Stimulated activated CD8-positive, alpha-beta memory T cell treated with anti-CD3 and anti-CD28 coated beads, Interleukin-7, amount 100 ng/mL, for 1 hour (primary cell): Measurements from ENCODE around the gene LEKR1.

Experiments
- DNase-seq, 2 donors: peaks; one replicate each; pipeline ENCODE4 v3.0.0-alpha.2; 2020; ENCODE audit warnings: low read depth in 2 of 2

LEKR1 gene

DNA sequence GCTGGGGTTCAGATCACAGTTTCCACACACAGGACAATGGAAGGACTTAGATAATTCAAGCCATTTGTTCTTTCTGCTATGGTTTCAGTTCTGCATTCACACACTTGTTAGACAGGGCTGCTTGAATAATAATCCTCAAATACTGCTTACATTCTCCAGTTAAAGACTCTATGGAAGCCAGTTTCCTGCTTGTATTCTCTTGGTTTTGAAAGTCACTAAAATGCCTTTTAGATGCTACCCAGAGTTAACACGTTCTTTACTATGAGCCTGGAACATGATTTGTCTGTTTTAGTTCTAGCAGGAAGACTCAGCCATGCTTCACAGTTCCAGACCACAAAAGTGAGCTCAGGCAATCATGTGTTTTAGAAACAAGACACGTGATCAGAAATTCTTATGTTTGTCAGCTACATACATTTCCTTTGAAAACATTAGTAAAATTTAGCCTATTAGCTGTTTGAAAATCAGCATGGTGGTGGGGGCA is 152.4 kb downstream of the LEKR1 start:
- no peak for DNase-seq

DNA sequence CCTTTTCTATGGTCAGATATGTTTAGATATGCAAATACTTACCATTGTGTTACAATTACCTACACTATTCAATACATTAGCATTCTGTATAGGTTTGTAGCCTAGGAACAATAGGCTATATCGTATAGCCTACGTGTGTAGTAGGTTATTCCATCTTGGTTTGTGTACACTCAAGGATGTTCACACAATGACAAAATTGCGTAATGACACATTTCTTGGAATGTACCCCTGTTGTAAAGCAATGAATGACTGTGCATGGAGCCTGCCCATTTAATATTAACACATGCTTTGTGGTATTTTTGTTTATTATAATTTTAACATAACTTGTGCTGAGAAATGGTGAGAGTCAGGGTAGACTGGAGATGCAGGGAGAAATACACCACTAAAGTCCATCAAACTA is 154.9 kb downstream of the LEKR1 start:
- no peak for DNase-seq

DNA sequence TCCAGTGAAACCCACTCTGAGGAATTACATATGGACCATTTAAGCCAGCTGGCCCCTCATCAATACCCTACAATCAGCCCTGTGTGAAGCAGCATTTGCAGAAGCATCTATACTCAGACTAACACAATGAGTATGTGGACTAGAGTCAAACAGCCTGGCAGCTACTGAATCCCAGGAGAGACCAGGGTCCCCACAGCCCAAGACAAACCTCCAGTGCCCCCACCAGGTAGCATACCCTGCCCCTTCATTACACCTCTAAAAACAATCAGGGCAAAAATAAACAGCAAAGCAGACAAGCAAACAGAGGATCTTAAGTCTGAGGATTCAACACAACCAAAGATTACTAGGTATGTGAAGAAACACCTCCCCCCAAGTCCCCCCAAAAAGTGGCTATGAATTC is 157.4 kb downstream of the LEKR1 start:
- no peak for DNase-seq

DNA sequence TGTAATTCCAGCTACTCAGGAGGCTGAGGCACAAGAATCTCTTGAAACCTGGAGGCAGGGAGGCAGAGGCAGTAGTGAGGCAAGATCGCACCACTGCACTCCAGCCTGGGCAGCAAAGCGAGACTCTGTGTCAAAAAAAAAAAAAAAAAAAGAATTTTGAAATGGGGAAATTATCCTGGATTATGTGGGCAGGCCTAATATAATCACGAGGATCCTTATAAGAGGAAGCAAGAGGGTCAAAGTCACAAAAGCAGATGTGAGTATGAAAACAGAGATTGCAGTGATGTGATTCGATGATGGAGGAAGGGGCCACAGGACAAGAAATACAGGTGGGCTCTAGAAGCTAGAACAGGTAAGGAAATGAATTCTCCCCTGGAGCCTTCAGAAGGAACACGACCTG is 159.6 kb downstream of the LEKR1 start:
- no peak for DNase-seq

DNA sequence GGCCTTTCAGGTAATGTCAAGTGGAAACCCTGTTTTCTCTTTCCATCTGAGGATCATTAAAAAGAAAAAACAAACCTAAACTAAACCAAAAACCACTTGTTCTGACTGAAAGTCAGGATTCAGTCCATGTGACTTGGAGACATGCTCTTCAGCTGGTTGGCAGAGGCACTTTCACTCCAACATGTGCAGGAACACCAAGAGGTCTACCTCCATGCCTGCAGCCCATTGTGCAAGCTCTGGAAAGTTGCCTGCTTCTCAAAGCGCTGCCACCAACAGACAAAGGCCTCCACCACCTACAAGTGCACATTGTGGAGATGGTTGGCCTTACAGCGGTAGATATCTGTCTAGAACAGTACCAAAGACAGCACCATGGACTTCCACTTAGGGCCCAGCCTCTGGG is 161.8 kb downstream of the LEKR1 start:
- DNase-seq, result no peak

DNA sequence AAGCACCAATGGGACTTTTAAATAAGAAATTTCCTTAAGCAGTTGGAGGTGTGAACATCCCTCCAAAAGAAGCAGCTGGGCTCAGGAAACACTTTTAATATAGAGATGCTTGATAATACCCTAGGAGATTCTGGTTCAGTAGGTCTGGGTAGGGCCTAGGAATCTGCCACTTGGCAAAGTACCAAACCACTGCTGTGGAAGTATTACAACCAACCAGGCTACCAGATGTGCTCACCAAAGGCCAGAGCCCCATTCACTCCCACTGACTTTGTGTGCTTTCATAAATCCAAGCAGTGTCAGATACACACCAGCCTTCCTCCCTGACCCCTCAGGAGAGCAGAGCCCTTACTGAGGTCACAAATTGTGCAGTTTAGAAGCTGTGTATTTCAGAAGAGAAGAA is 171.2 kb downstream of the LEKR1 start:
- no peak for DNase-seq

DNA sequence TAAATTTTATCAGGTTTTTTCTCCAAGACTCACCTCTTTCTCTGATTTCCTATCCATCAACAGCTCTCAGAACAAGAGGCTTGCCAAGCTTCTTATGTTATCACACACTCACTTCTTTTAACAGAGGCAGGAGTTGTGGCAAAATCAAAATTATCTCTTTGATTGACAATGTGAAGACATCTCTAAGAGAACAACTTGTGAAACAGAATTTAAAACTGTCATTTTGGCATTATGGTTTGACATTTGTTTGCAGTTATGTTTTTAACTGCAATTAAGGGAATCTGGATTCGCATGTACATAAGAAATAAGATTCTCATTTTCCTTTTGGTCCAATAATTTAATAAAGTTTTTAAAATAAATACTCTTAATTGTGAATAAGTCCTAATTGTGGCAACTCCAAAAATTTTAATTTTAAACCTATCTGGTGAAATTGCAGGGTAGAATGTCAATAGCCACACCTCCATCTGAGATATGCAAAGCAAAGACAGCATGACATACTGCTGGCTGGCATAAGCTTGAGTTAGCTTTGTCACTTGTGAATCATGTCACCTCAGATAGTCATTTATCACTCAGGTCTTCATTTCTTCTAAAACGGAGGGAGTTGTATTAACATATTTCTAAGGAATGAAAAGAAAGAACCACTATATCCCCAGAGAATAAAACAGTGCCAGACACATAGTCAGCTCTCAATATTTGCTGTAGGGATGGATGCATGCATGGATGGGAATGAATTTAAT is 175.2 kb downstream of the LEKR1 start:
- DNase-seq, result no peak

DNA sequence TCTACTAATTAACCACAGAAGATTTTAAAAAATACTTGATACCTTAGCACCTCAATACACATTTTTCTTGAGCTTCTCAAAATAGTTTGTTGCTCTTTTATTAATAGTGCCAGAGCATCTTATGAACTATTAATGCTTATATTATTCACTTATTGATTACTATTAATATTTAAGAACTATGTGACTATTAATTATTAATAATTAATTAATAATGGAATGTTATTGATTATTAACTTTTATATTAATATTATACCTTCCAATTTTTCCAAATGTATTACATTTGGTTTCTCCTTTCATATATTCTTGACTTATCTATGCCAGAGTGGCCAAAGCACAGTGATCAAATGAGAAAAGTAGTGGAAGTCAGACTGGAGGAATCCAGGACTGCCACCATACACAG is 195.5 kb downstream of the LEKR1 start:
- DNase-seq, result no peak

DNA sequence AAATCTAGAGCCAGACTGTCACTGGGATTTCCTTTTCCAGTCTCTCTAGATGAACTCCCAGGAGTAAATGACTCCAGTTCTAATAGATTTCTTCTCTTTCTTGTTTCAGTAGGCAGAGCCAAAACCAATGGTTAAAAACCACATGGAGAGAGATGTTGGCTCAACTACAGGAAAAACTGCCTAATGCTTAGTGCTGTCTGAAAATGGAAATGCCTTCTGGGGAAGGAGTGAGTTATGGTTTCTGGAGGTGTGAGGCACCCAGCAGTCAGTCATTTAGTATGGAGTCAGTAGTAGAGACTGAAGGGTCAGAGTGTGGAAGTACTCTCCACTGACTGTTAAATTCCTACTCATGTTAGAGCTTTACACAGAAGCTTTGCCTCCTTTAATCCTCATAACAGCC is 197.1 kb downstream of the LEKR1 start:
- no peak for DNase-seq

DNA sequence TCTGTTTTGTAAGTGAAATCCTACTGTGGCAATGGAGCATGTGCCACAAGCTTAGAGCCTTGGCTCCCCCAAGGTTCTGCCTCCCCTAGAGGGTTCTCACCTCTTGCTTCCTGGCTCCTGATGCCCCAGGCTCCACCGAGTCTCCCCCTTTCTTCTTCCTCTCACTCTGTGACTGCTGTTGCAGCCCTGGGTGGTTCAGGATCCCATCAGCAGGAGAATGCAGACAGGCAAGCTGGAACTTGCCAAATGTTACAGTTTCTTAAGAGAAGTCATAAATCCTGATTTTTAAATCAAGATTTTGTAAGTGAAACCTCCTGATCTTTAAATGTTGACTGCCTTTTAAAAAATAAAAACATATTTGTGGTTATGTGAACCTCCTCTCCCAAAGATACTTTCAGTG is 199.9 kb downstream of the LEKR1 start:
- DNase-seq, result no peak

DNA sequence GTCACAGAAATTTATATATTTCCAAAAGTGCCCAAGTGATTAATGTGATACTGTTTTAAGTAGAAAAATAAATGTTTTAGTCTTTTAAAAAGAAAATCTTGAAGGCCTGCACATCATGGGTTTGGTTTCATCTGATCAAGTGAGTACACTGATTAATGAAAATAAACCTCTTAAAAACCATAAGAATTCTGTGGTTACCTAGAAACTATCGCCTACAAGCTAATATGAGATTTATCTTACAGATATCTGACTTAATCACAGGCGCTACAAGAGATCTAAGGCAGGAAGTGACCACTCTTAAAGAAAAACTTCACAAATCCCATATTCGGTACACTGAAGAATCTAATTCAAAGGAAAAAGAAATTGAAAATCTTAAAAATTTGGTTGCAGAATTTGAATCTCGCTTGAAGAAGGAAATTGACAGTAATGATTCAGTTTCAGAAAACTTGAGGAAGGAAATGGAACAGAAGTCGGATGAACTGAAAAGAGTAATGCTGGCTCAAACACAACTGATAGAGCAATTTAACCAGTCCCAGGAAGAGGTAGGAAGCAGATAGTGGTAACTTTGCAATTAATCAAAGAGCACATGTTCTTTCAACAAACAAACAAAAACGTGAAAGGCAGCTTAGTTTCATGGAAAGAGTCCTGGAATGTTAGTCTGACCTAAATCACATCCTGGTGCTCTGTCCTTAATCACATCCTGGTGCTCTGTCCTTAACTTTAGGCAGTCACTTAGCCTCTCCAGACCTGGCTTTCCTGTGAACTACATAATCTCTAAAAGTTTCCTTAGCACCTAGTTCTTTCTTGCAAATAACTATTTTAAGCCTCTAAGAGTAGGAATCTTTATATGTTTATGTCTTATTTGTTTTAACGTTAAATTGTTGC is 201.9 kb downstream of the LEKR1 start:
- no peak for DNase-seq

DNA sequence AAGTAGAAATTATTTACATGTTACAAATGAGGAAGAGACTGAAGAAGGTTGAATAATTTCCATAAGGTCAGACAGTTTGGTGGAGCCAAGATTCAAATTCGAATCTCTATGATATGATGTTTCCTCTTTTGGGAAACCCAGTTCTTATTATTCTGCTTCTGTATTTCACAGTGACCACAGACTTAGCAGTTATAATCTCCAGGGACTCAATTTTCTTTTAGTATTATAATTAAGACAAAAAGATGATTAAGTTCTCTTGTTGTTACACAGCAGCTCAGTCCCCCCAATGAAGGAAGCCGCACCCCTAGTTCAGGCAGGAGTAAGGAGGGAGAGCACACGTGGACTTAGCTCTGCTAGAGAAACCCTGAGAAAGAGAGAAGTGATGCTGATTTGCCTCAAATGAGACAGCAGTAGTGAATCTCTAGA is 203.2 kb downstream of the LEKR1 start:
- DNase-seq, result no peak

DNA sequence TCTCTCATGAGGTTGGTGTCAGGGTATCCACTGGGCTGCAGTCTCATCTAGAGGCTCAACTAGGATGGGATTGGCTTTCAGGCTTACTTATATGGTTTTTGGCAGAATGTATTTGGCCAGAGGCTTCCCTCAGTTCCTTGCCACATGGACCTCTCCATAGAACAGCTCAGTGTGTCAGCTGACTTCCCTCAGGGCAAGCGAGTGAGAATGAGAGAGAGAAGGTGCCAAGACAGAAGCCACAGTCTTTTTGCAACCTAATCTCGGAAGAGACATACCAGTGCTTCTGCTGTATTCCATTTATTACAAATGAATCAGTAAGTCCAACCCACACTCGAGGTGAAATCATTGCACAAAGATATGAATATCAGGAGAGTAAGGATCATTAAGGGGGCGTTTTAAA is 204.6 kb downstream of the LEKR1 start:
- no peak for DNase-seq

DNA sequence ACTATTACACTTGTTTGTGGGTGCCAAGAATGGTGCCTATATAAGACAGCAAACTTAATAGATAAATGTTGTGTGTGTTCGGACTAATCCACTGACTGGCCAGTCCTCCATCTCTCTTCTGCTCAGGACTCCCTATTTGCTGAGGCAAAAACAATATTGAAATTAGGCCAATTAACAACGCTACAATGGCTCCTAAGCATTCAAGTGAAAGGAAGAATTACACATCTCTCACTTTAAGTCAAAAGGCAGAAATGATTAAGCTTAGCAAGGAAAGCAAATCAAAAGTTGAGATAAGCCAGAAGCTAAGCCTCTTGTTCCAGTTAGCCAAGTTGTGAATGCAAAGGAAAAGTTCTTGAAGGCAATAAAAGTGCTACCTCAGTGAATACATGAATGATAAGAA is 206.8 kb downstream of the LEKR1 start:
- DNase-seq, result no peak

DNA sequence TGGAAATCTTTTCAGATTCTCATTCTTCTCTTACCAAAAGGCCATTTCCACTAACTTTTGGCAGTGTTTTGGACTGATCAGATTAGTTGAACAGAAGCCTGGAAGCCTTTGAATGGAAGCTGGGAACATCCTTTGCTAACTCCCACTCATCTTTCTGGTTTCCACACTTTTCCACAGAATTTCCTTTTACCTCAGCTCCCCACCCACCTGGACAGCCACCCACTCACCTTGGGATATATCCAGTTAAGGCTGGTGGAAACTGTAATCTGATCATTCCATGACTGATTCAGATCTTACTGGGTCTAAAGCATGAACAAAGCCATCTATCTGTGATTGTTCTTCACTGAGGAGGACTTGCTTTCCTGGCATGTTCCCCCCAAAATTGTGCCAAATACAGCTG is 214.3 kb downstream of the LEKR1 start:
- DNase-seq, result no peak

DNA sequence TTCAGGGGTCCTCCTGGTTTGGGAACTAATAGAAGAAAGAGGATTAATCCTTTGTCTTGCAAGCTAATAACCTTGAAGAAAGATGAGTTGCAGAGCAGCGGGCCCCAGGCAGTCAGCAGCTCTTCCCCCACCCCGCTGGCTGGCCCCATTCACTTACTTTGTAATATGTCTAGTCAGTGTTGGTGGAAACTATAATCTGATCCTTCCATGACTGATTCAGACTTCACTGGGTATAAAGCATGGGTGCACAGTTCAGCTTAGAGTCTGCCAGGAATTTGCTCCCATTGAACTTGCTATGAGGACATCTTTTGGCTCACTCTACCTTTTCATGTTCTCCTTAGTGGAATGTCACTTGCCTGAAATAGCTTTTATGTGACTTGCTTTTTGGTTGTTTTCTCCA is 216.1 kb downstream of the LEKR1 start:
- DNase-seq, result no peak

DNA sequence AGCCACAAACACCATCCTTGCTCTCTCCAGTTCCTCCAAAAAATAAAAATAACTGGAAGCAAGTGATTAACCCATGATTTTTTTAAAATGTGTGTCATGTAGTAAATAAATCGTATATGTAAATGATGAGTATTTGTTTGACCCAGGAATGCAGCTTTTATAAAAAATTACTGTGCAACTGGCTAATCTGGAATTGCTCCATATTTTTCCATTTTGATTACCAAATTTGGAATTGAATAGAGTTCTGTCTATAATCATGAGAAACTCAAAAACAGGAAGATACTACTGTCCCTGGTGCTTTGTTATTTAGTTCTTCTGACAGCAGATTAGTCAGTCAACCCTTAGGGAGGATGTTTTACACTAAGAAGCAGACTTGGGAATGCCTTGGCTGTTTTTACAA is 217.6 kb downstream of the LEKR1 start:
- no peak for DNase-seq

DNA sequence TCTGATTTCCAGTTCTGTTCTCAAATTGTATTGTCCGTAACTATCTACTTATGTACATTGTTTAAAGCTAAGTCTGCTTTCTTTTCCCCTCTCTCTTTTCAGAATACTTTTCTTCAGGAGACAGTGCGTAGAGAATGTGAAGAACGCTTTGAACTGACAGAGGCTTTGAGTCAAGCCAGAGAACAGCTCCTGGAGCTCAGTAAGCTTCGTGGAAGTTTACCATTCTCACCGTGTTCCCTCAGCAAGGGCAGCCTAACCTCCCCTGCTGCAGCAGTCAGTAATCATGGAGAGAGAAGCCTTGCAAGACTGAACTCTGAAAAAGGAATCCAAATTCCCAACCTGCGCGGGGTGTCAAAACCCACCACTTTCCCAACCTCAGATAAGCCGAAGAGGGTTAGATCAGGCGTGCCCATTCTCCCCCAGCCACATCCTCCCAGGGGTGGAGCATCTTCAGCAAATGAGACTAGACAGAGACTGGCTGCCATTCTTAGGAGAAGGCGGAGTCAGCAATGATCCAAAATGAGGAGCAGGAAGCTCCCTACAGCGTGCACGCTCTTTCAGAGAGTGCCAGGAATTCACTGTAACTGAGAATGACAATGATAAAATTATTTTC is 219.2 kb downstream of the LEKR1 start:
- no peak for DNase-seq

DNA sequence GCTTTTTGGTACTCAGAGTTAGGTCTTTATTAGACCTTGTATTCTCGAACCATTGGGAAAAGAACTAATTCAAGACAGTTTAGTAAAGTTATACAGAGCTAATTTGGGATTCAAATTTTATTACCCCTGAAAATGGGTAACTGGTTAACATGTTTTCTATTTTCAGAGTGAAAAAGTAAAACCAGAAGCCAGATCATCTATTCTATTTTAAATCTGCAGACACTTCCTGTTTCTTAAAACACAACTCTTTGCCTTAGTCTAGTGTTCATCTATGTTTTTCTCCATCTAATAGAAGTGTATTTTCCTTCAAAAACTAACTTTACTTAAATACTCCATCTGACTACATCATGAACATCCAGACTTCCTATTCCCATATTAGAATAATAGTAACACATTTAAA is 220.4 kb downstream of the LEKR1 start:
- DNase-seq, result no peak

DNA sequence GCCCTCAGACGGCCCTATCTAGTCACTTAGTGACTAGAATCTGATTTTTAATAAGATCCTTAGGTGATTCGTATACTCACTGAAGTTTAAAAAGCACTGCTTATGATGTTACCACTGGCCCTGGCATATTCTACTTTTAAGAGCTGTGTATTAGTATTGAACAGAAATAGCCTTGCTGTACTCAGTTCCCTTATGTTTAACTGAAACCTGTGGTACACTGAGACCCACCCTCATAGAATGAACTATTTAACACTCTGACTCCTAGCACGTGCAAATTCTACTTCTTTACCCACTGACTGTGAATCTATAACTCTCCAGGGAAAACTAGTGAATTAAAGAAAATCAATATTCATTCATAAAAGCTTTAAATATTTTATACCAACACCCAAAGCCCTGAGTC is 224.9 kb downstream of the LEKR1 start:
- DNase-seq, result no peak

DNA sequence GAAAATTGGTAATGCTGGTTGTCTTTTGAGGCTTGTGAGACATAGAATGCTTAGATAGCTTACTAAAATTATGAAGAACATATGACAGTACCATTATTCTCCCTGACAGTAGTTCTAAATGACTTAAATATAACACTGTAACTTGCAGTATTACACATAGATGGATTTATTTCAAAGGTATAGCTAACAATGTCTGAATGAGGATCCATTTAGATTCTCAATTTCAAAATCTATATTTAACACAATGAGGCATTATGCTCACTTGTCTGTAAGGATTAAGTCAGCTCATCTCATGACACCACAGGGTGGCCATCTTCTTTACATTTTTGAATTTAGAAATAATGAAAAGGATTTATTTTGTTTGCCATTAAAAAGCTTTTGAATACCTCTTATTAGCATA is 225.4 kb downstream of the LEKR1 start:
- no peak for DNase-seq

DNA sequence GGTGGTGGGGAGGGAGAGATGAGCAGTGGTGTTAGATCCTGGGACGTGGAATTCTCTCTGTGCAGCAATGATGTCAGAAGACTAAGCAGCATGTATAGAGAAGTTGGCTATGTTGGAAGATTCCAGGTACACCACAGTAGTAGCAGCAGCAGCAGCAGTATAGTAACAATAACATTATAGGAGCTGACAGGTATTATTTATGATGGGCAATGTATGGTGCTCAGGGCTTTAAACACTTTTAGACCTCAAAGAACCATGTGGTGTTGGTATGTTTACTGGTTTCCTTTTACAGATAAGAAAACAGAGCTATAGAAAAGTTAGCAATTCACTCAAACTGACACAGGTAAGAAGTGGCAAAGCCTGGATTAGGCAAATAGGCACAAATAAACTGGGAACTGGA is 229.9 kb downstream of the LEKR1 start:
- no peak for DNase-seq
